NT2/D1 (cell line): ENCODE data around the gene RTN4R.

Experiments
- SUZ12 ChIP-seq: IDR thresholded peaks from 2 replicates; pipeline ENCODE4 v1.6.1; 2011; ENCODE audit not compliant: insufficient read length, insufficient read depth; ENCODE audit errors: extremely low read depth
- YY1 ChIP-seq: IDR thresholded peaks from 2 replicates; pipeline ENCODE4 v1.6.1; 2011; ENCODE audit not compliant: insufficient read length, insufficient read depth
- ZNF274 ChIP-seq: IDR thresholded peaks from 2 replicates; pipeline ENCODE4 v1.6.1; 2011; ENCODE audit warnings: mild to moderate bottlenecking, low read depth, low read length

DNA sequence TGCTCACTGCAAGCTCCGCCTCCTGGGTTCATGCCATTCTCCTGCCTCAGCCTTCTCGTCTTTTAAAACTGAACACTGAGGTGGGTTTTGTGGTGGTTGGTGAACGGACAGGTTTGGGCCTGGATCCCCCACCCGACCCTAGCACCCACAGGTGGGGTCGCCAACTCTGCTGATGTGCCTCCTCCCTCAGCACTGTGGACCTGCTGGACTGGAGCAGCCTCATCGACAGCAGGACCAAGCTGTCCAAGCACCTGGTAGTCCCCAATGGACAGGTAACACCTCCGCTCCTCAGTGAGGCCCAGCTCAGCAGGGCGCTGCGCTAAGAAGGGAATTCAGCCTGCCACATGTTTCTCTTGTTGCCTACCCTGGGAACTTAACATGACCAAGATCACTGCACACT, 36.5 kb upstream of the RTN4R start:
- TF ChIP-seq ZNF274 (no peak), YY1 (no peak), SUZ12 (no peak)
